HG03103 (cell line): ENCODE results near the gene TRIM75.
"Not testable (repeated sequence)": the region's sequence is repeated elsewhere in the genome, so short reads cannot be mapped to it uniquely, and the experiment has no call there.

ENCODE experiments used
- ATAC-seq: cut with Tn5 transposase; IDR thresholded peaks from one replicate; pipeline ENCODE4 v1.9.1; 2021; ENCODE audit warnings: low read depth; ENCODE audit not compliant: unreplicated experiment

Gene TRIM75

GRCh38 chr4:165073346-165073745 is 19.7 kb downstream of the TRIM75 start:
- ATAC-seq = not testable (repeated sequence)

GRCh38 chr4:165077034-165077578 is 23.4 kb downstream of the TRIM75 start:
- ATAC-seq = no peak

GRCh38 chr4:165079476-165079875 is 25.8 kb downstream of the TRIM75 start:
- no peak for ATAC-seq

- not testable (repeated sequence) for ATAC-seq
Measured at GRCh38 chr4:165084787-165085186, 31.1 kb downstream of the TRIM75 start.

GRCh38 chr4:165085946-165086345 is 32.3 kb downstream of the TRIM75 start:
- no peak for ATAC-seq

GRCh38 chr4:165088366-165088765 is 34.7 kb downstream of the TRIM75 start:
- ATAC-seq = no peak

GRCh38 chr4:165092187-165092586 is 38.5 kb downstream of the TRIM75 start:
- ATAC-seq = not testable (repeated sequence)

GRCh38 chr4:165094873-165095272 is 41.2 kb downstream of the TRIM75 start:
- ATAC-seq = no peak

GRCh38 chr4:165095291-165095690 is 41.6 kb downstream of the TRIM75 start:
- ATAC-seq = no peak

- peak; percentile 45 for ATAC-seq
Measured at GRCh38 chr4:165096776-165097175, 43.1 kb downstream of the TRIM75 start.

- ATAC-seq = no peak
Measured at GRCh38 chr4:165101641-165102040, 48.0 kb downstream of the TRIM75 start.

- ATAC-seq = no peak
Measured at GRCh38 chr4:165106518-165106917, 52.9 kb downstream of the TRIM75 start.
